AML-193 (cell line): Measurements from ENCODE around the gene TERC.

Source experiments
- DNase-seq, 2 experiments: peaks; one replicate each; lab custom pipeline; 2025; lab: John Stamatoyannopoulos, UW

Gene TERC

DNA sequence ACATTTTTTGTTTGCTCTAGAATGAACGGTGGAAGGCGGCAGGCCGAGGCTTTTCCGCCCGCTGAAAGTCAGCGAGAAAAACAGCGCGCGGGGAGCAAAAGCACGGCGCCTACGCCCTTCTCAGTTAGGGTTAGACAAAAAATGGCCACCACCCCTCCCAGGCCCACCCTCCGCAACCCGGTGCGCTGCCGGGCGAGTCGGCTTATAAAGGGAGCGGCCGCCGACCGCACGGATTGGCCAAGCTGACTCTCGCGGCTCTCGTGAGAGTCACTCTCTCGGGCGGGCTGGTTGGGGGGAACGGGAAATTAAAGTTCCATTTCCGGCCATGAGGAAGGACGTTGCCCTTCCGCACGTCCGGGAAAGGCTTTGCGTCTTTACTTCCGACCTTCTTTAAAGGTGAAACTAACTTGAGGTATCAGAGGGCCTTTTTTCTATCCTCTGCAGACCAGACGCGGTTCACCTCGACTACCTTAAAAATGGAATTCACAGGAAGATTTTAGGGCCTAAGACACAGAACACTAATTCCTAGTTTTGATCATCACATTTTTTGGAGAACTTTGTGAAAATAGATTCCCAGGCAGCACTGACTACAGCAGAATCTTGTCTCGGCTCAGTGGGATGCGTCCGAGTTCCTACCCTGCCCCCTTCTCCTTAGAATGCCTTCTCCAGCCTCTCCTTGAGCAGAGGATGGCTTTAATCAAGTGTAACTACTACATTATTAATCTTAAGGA lies at the start of gene TERC:
Gene TERC, minus strand, starts transcription at position 179 of the 731 bp plus-strand sequence.
- peak; percentile 91 to 93 for DNase-seq

DNA sequence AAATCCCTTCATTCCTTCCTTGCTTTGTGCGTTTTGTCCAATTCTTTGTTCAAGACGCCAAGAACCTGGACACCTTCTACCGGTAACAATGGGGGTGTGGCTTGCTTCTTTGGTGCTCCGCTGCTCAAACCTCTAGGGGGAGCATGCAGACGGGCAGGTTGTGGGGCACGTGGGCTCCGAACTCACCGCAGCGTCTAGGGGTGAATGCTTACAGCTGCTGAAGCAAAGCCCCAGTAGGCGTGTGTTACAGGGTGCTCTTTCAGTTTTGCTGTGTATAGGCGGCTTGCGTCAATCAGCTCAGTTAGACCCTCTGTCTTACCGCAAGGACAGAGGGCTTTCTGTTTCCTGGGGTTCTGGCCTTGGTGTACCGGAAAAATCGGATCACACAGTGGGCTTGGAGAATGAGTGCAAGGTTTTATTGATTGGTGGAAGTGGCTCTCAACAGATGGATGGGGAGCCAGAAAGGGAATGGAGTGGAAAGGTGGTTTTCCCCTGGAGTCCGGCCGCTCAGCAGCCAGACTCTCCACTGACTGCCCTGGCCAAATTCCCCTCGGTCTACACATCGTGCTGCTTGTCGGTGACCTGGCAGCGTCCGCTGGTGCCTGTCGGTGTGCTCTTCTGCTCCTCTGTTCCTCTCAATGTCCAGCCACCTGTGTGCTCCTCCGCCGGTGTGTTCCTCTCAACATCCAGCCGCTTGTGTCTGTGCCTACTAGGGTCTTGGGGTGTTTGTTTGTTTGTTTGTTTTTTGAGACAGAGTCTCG lies 49.1 kb upstream of the TERC start:
- DNase-seq: peak; percentile 72 to 74

DNA sequence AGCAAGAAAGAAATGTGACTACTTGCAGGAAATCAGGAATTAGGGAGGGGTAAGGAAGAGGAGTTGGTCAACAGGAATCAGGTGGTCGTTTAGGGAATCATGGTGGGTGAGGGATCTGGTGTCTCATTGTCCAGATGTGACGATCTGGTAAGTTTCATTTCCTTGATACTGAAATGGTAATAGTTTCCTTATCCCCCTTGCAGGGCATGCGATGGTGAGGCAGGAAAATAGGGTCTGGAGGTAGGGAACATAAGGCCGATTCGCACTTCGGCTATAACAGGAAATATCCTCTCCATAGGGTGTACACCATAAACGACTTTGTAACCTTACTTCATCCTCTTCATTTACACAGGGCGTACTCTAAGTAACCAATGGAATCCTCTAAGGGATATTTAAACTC lies 48.4 kb upstream of the TERC start:
- DNase-seq: no peak

DNA sequence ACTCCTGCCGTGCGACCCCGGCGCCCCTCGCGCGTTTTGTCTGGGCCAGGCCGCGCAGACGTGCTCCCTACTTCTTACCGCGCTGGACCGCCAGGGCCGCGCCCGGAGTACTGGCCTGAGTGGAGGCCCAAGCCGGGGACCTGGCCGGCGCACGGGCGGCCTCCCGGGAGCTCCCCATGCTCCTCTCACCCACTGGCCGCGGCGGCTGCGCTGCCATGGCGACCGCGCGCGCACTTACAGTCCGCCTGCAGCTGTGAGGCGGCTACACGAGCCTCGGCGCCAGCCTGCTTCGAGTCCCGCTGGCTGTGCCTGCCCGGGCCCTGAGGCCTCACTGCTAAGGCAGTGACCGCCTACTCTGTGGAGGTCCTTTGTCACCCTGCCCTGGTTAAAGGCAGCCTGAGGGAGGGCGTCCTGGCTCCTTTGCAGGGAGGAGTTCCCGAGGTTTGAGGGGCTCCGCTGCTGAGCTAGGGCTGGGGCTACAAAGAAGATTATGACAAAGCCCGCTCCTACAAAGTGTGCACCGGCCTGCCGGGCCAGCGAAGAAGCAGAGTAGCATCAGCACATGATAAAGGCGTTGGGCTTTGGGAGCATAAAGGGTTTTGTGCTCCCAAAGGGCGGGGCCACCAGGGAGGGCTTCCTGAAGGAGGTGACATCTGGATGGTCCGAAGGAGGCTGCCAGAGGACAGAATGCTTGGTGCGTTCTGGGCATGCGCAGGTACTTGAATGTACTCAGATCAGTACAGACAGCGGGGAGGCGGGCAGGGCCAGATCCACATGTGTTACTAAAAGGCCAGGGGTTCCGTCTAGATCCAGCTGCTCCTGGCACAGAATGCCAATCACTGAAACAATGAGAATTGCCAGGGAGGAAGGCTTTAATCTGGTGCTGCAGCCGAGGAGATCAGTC lies 47.7 kb upstream of the TERC start, which contains the start of the genes LRRC34 and LRRIQ4:
Gene LRRC34, minus strand, starts transcription at position 573 of the 904 bp plus-strand sequence. Its CDS starts 356 bp downstream, at position 217.
Gene LRRIQ4, plus strand, starts transcription at position 539 of the 904 bp plus-strand sequence. CDS start 9,052 bp downstream, outside the sequence.
- DNase-seq: peak; percentile 71 to 80

DNA sequence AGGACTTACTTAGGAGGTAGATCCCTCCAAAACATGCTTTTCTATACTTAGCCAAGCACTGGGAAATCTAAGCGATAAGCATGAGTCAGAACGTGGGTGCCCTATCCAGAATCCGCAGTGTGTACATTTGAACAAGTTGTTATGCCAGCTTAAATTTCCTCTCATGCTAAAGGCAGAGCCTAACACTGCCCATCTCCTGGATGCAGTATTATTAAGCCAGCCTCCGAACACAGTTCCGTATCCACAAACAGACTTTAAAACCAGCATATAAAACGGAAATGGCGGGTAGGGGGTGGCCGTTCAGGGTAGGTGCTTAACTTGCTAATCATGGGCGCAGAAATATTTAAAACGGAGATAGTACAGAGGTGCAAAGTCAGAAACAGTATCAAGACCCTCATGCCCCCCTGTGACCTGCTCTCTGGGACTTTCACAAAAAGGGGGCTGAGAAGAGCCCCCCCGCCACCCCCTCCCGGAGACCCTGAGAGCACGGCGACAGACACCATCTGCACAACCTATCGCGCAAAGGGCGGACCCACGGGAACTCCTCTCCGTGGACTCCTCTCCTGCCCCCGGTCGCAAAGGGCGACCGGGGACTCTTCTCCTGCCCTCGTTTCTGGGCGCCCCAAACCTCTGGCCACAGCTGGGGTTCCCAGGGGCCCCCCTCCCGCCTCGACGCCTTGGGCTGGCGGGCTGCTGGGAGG lies 46.9 kb upstream of the TERC start:
- DNase-seq: peak; percentile 64 to 78

DNA sequence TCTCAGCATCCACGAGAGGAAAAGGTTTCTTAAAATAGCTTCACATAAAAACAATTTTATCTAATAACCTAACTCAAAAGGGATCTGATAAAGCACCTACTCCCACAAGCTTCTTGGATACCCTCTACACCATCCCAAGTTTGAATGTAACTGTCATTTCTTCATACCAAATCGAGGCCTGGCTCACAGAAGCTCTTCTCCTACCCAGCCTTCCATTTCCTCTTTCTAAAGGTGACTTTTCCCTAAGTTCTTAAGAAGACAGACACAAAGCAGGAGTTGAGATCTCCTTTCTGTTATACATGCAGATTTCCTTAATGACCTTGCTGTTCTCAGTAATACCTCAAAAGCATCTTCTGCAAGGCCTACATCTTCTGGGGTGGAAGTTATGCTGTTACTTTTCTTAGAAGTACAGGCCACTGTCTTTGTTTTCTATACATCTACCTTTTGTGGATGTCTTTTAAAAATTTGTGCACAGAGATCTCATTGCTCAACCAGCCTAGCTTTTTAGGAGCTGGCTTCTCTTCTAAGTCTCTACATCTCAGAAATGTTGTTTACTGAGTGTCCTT lies 44.5 kb upstream of the TERC start:
- DNase-seq: peak; percentile 24 to 27

DNA sequence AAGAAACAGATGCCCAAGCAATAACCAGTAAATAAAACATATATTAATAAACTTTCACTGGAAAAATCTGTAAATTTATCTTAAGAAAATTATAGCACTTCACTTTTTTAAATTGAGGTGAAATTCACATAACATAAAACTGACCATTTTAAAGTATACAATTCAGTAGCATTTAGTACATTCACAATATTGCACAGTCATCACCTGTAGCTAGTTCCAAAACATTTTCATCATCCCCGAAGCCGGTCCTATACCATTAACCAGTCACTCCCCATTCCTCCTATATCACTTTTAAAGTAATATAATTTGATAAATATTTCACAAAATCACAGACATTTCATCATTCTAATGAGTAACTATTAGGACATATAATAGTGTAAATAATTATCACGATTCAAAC lies 39.8 kb upstream of the TERC start:
- no peak for DNase-seq

DNA sequence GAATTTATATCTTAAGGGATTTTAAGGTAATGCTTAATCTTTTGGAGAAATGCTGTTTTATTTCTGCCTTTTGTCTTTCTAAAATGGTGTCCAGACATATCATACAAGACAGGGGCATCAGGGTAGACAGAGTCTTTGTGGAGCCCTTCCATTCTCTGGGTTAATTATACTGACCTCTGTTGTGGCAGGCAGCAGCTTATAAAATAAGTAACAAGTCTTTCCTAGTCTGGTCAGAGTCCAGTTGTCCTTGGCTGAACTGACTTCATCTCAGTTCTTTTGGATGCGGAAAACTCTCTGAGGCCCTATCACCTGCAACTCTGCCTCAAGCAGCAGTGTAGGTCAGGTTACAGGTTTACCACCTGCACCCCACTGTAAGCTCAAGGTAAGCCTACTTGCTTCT lies 27.5 kb upstream of the TERC start:
- no peak for DNase-seq

DNA sequence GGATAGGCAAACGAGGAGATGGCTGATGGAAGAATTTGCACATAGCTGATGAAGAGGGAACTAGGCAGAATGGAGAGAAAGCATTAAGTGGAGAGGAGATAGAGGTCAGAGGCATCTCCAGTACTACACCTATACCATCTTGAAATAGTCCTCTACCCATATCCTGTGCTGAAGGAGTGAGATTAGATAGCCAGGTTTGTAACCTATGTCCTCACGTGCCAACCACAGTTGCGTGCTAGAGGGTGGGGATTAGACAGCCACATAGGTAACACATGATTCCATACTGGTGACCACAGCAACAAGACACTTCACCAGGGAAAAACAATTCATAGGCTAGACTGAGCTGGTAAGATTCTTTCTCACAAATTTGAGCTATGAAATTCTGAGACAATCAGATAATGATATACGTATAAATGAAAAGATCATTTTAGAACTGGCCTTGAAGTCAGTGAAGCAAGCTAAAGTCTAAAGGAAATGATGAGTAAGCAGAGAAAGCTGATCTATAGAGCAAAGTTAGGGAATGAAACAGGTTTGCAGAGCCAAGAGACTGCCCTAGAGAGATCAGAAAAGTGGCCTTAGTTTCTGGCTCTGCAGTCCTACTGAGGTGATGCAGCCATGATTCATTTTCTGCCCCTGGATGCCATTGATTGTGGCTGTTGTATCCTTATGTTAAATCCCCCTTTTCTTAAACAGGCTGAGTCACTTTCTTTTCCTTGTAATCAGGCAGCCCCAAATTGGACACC lies 26.0 kb upstream of the TERC start:
- DNase-seq: no peak

DNA sequence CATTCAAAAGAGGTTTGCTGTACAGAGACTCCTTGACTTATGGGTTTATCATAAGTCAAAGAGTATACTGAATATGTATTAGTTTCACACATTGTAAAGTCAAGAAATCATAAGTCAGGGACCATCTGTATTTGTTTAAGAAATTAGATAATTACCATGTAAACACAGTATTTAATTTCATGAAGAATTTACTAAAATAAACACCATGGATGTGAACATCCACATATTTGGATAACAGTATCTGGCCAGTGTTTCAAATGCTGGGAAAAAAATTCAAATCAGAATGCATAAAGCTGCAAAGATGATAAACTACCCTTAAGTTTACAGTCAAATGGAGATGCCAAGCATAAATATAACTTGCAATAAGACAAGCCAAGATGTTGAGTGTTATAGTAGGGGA lies 25.4 kb upstream of the TERC start:
- DNase-seq: no peak

DNA sequence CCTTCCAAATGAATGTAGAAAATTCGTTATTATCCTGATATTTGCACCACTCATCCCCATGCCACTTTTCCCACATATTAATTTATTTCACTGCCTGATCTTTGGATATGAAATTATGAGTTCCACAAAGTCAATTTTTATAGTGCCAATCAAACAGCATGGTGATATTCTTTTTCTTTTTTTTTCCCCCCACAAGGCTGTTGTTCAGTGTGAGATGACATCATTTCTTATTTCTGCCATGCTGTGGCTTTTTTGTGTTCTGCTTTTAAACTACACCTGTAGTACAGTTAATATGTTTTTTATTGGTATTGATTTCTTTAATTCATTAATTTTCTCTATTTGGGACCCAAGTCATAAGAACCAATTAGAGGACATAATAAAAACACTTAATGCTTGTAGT lies 22.9 kb upstream of the TERC start:
- DNase-seq: no peak

DNA sequence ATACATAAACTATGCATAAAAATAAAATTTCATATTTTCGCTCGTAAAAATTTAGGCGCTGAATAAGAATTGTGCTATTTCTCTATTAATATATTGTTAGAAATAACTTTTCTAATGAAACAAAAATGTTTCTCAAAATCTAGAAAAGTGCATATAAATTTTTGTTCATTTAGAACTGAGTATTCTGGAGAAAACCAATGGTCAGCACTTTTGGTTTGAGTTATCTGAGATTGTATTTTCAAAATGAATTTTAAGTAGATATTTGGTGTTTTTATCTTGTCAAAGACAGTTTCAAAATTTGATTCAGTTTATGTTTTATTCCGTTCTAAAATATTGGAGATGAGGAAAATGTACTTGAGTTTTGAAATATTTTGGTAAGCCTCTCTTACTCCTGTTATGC lies 22.3 kb upstream of the TERC start:
- DNase-seq: no peak

DNA sequence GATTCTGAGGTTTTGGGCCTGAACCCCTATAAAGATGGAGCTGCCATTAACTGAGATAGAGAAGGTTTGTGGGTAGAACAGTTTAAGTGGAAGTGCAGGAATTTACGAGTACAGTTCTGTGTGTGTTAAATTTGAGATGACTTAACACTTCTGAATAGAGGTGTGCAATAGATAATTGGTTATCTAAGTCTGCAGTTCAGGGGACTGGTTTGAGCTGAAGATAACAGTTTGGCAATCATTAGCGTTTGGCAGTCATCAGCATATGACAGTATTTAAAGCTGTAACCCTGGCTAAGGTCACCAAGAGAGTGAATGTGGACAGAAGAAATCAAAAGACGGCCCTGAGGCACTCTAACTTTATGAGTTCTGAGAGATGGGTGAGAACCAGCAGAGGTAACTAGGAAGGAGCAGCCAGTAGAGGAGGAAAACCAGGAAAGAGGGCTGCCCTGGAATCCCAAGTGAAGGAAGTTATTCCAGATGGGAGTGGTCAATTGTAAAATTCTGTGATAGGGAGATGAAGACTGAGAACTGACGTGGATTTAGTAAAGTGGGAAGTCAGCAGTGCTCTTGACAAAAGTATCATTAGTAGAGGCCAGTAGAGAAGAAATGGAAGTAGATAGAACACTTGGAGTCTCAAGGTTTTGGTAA lies 16.5 kb upstream of the TERC start:
- DNase-seq: no peak

DNA sequence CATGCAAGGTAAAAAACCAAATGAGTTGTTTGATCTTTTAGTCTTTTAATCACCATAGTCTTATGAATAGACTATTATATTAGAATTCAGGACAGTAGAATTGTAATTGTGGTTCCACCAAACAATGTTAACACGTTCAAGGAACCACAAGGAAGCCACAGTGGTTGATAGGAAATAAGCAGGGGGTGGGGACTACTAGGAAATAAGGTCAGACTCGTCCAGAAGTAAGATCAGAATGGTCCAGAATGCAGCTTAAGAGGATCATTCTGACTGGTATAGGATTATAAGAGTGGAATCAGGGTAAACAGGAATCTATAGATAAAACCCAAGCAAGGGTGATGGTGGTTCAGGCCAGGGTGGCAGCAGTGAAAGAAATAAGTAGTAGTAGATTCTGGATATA lies 15.9 kb upstream of the TERC start:
- DNase-seq: no peak

DNA sequence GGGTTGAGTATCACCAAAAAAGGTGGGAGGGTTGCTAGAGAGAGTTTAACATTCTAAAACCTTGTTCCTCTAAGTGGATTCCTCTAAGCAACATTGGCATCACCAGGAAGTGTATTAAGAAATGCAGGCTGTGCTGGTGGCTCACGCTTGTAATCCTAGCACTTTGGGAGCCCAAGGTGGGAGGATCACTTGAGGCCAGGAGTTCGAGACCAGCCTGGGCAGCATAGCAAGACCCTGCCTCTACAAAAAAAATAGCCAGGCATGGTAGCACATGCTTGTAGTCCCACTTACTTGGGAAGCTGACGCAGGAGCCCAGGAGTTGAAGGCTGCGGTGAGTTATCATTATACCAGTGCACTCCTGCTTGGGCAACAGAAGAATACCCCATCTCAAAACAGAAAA lies 13.0 kb upstream of the TERC start:
- no peak for DNase-seq

DNA sequence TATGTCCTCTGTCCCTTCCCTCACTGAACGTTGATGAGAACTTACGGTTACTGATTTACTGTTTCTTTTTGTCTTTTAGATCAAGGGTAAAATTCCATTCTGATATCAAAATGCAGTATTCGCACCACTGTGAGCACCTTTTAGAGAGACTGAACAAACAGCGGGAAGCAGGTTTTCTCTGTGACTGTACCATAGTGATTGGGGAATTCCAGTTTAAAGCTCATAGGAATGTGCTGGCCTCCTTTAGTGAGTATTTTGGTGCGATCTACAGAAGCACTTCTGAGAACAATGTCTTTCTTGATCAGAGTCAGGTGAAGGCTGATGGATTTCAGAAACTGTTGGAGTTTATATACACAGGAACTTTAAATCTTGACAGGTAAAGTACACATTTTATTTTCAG lies 9.3 kb upstream of the TERC start:
- DNase-seq: no peak

DNA sequence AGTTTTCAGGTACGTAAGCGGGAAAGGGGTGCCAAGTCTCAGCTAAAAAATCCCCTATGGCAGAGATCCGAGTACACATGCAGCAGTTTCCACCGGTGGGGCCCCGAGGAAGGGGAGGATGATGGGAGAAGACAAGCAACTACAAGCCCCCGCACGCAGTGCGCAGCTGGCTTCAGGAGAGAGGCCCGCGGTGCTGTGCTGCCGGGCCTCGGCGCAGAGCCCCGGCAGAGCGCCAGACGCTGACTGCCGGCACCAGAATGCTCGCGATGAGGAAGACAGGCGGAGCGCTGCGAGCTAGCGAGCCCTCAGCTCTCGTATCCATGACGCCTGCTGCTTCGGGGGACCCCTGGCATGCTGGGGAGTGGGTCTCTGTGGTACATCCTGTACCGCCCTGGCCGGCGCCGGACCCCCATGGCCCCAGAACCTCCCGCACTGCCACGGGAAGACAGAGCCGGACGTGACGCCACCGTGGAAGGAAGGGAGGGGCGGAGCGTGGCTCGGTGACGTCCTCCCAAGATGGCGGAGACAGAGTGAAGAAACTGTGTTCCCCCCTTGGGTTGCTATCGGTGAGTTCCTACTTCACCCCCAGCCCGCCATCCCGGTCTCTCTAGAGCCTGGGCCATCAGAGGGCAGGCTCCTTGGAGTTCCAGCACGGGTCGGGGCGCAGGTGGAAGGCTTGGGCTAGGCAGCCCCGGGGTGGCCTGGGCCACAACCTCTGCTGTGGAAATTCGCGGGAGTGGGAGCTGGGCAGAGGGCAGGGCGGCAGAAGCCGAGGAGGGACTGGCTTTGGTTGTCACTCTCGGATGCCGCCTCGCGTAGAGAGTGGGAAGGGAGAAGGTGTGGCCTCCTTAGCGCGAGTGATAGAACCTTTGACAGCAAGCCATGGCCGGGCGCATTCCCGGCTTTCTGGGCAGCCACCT lies 8.3 kb upstream of the TERC start, which contains the start of gene MYNN:
Gene MYNN, plus strand, starts transcription at position 500 of the 920 bp plus-strand sequence. CDS start 900 bp downstream, outside the sequence.
- peak; percentile 90 to 91 for DNase-seq

DNA sequence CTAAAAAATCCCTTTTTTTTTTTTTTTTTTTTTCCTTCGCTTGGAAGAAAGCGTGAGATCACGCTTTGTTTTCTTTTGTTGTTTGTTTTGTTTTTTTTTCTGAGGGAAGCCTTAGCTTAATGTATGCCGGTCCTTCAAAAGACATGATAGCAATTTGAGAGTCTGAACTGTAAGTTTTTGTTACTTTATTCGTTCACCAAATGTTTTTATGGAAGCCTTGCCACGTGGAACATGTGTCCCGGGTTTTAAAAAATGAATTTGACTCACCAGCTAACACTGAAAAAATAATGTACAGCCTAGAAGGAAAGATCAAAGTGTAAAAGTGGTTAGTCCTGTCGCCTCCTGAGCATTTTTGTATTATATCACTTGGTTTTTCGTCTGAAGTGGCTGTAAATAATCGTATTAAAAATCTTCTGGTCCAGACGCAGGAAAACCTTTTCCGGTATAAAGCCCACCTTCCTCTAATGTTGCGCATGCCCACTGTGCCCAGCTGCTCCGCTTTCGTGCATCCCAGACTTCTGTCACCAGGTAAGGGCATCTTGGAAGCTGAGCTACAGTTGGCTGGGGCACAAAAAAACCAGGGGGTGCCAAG lies 7.5 kb upstream of the TERC start:
- peak; percentile 55 to 66 for DNase-seq
